SK-N-SH treated with all-trans-retinoic acid at 6 μM for 48 hours (cell line): ENCODE data around the gene HINT2.

Source experiments
- ARNTL ChIP-seq: fragments of 450-650 bp; formaldehyde crosslinking; IDR thresholded peaks from 2 replicates; pipeline ENCODE4 v1.5.0; 2020; ENCODE audit warnings: low read depth, mild to moderate bottlenecking, moderate library complexity, borderline replicate concordance
- ESRRG ChIP-seq: fragments of 250-450 bp; sonication (Bioruptor Pico); IDR thresholded peaks from 2 replicates; pipeline ENCODE4 v1.6.1; 2021; ENCODE audit warnings: mild to moderate bottlenecking
- GLIS3 ChIP-seq: fragments of 250-450 bp; sonication (Bioruptor Pico); IDR thresholded peaks from 2 replicates; pipeline ENCODE4 v1.5.0; 2020; ENCODE audit warnings: mild to moderate bottlenecking, moderate library complexity
- RARB ChIP-seq: fragments of 250-450 bp; sonication (Bioruptor Pico); IDR thresholded peaks from 2 replicates; pipeline ENCODE4 v1.8.0; 2021; ENCODE audit warnings: mild to moderate bottlenecking, moderate library complexity
- TCF4 ChIP-seq: fragments of 250-450 bp; sonication (Bioruptor Pico); IDR thresholded peaks from 2 replicates; pipeline ENCODE4 v1.8.0; 2021; ENCODE audit warnings: mild to moderate bottlenecking, moderate library complexity, borderline replicate concordance
- ZC3H10 ChIP-seq: fragments of 250-450 bp; sonication (Bioruptor Pico); IDR thresholded peaks from 2 replicates; pipeline ENCODE4 v1.5.1; 2021; ENCODE audit warnings: mild to moderate bottlenecking, moderate library complexity
- ZFP3 ChIP-seq: fragments of 250-450 bp; sonication (Bioruptor Pico); IDR thresholded peaks from 2 replicates; pipeline ENCODE4 v1.5.0; 2020; ENCODE audit warnings: mild to moderate bottlenecking, moderate library complexity
- ZFP30 ChIP-seq: fragments of 450-650 bp; formaldehyde crosslinking; IDR thresholded peaks from 2 replicates; pipeline ENCODE4 v1.5.0; 2022; ENCODE audit warnings: mild to moderate bottlenecking, moderate library complexity
- TF ChIP-seq, protein P1 (sequence below): fragments of 250-450 bp; sonication (Bioruptor Pico); IDR thresholded peaks from 2 replicates; pipeline ENCODE4 v1.5.0; 2020; ENCODE audit warnings: mild to moderate bottlenecking, moderate library complexity

DNA sequence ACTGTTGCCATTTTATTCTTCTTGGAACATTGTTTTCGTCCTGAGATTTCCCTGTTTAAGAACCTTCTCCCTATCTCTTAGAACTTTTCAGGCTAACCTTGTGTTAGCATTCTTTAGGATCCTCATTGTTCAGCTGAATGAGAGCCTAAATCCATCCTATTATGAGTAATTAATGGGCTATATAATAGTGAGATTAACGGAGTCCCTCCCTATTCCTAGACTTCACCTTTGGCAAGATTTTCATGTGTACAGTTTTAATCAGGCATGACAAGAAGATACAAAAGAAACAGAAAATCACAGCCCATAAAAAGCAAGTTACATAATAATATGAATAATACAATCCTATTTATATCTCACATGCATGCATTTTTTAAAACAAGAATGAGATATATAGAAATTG lies 51.7 kb downstream of the HINT2 start:
- TF ChIP-seq ZFP3 (CRISPR knock-in tag) (no peak), RARB (CRISPR knock-in tag) (no peak), ZFP30 (CRISPR knock-in tag) (no peak), ARNTL (CRISPR knock-in tag) (no peak), ESRRG (no peak), GLIS3 (no peak), ZC3H10 (CRISPR knock-in tag) (no peak), TCF4 (CRISPR knock-in tag) (no peak)
- TF ChIP-seq, protein P1, sequence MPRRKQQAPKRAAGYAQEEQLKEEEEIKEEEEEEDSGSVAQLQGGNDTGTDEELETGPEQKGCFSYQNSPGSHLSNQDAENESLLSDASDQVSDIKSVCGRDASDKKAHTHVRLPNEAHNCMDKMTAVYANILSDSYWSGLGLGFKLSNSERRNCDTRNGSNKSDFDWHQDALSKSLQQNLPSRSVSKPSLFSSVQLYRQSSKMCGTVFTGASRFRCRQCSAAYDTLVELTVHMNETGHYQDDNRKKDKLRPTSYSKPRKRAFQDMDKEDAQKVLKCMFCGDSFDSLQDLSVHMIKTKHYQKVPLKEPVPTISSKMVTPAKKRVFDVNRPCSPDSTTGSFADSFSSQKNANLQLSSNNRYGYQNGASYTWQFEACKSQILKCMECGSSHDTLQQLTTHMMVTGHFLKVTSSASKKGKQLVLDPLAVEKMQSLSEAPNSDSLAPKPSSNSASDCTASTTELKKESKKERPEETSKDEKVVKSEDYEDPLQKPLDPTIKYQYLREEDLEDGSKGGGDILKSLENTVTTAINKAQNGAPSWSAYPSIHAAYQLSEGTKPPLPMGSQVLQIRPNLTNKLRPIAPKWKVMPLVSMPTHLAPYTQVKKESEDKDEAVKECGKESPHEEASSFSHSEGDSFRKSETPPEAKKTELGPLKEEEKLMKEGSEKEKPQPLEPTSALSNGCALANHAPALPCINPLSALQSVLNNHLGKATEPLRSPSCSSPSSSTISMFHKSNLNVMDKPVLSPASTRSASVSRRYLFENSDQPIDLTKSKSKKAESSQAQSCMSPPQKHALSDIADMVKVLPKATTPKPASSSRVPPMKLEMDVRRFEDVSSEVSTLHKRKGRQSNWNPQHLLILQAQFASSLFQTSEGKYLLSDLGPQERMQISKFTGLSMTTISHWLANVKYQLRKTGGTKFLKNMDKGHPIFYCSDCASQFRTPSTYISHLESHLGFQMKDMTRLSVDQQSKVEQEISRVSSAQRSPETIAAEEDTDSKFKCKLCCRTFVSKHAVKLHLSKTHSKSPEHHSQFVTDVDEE (CRISPR knock-in tag) = no peak
